Sigmoid colon (tissue), 7 donors: ENCODE measurements around the gene IL17RE. TPM values are rescaled to one million over a fixed set of nuclear protein-coding genes. Genes with fewer than 3 reads are reported as not detected.

Source experiments
- DNase-seq: peaks from one replicate; pipeline ENCODE4 v3.0.0-alpha.2; 2019
- H3K27ac ChIP-seq, 4 donors: fragments of 200-600 bp; sonication (generic); one replicate each; pipeline ENCODE4 v1.5.1; 2016 to 2019; ENCODE audit warnings: mild to moderate bottlenecking in 1 of 4
- H3K27me3 ChIP-seq, 3 donors: fragments of 200-600 bp; sonication (generic); one replicate each; pipeline ENCODE4 v1.5.1; 2019; ENCODE audit warnings: mild to moderate bottlenecking in 1 of 3
- H3K36me3 ChIP-seq, 4 donors: fragments of 200-600 bp; sonication (generic); one replicate each; pipeline ENCODE4 v1.5.1; 2016 to 2019
- H3K4me1 ChIP-seq, 4 donors: fragments of 200-600 bp; sonication (generic); one replicate each; pipeline ENCODE4 v1.5.1; 2017 to 2019
- H3K4me3 ChIP-seq, 4 donors: fragments of 200-600 bp; sonication (generic); one replicate each; pipeline ENCODE4 v1.5.1; 2017 to 2019; ENCODE audit warnings: mild to moderate bottlenecking in 2 of 4, moderate library complexity in 1 of 4
- H3K9me3 ChIP-seq, 4 donors: fragments of 200-600 bp in 3 of 4; sonication (generic) in 3 of 4; one replicate each; pipeline versions ENCODE4 v1.5.1 to v1.6.1; 2013 to 2019
- EP300 ChIP-seq, 4 donors: sonication (generic); formaldehyde crosslinking; IDR thresholded peaks; one replicate each; pipeline ENCODE4 v1.6.1; 2017; ENCODE audit warnings: antibody characterized with exemption in 4 of 4
- POLR2A ChIP-seq, 2 donors: fragments of 450-650 bp; IDR thresholded peaks; one replicate each; pipeline ENCODE4 v1.6.1; 2016; ENCODE audit warnings: antibody characterized with exemption in 2 of 2, mild to moderate bottlenecking in 2 of 2, moderate library complexity in 2 of 2
- POLR2AphosphoS5 ChIP-seq, 4 donors: sonication (generic); formaldehyde crosslinking; IDR thresholded peaks; one replicate each; pipeline ENCODE4 v1.6.1; 2017; ENCODE audit warnings: antibody characterized with exemption in 4 of 4
- WGBS, 2 donors: extraction: QIAGEN DNeasy Blood & Tissue Kit; methylation state at CpG; one replicate each; pipeline ENCODE4 v1.1.7; 2013; 5-methylcytosine and 5-hydroxymethylcytosine counted together
- intact Hi-C: fragments of 100-400 bp; cut with DNase I; formaldehyde crosslinking; loops from one replicate; pipeline ENCODE4 v1.15.1; 2023
- polyA plus RNA-seq, 3 donors: library from polyadenylated mRNA; stranded (reverse); fragments of 200-250 nt; gene quantifications; one replicate each; pipeline ENCODE4 v1.2.3, GENCODE V29; 2013
- total RNA-seq, 4 donors: library from RNA; depleted of rRNA; stranded (reverse); fragments of >200 nt; gene quantifications; one replicate each; pipeline ENCODE4 v1.1.0, GENCODE V29; 2016
- TF ChIP-seq, protein P1 (sequence below), 4 experiments: fragments of 450-650 bp in 3 of 4; fragments of 200-600 bp in 1 of 4; IDR thresholded peaks; one replicate each; pipeline ENCODE4 v1.5.1; 2016 to 2019; ENCODE audit warnings: antibody characterized with exemption in 4 of 4, mild to moderate bottlenecking in 3 of 4, moderate library complexity in 2 of 4
- donor health status: healthy with polysubstance abuse.
- donor health status: Bipolar disorder and iron deficiency.
- donor health status: healthy.

Gene IL17RE
- total and polyA plus RNA-seq, 7 donors: 0.68 to 46.3 (median 2.5) TPM

GRCh38 chr3:9942934-9943690, 40.5 kb downstream of the IL17RE start:
- intact Hi-C loops: no loop called here
- no peak overlapping the region for H3K4me3 ChIP-seq
- H3K9me3 ChIP-seq: no peaks in the 10 kb centered on the region
- 91 to 93% methylated on average over 11 of the region's 11 CpGs for WGBS, 2 donors
- TF ChIP-seq POLR2AphosphoS5 (IDR thresholded peaks at IDR 0.05): no peak
- TF ChIP-seq, protein P1, sequence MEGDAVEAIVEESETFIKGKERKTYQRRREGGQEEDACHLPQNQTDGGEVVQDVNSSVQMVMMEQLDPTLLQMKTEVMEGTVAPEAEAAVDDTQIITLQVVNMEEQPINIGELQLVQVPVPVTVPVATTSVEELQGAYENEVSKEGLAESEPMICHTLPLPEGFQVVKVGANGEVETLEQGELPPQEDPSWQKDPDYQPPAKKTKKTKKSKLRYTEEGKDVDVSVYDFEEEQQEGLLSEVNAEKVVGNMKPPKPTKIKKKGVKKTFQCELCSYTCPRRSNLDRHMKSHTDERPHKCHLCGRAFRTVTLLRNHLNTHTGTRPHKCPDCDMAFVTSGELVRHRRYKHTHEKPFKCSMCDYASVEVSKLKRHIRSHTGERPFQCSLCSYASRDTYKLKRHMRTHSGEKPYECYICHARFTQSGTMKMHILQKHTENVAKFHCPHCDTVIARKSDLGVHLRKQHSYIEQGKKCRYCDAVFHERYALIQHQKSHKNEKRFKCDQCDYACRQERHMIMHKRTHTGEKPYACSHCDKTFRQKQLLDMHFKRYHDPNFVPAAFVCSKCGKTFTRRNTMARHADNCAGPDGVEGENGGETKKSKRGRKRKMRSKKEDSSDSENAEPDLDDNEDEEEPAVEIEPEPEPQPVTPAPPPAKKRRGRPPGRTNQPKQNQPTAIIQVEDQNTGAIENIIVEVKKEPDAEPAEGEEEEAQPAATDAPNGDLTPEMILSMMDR (IDR thresholded peaks at IDR 0.05): no peak
- no peak for TF ChIP-seq POLR2A (IDR thresholded peaks at IDR 0.05)
- no peak for TF ChIP-seq EP300 (IDR thresholded peaks at IDR 0.05)
- no peak for DNase-seq
- no peaks in the 10 kb centered on the region for H3K27me3 ChIP-seq
- H3K27ac ChIP-seq: no peak overlapping the region
- H3K4me1 ChIP-seq: peaks cover 0 to 25% (median 16%) of the 10 kb centered on the region in 4 donors
- peaks cover 6 to 34% (median 10%) of the 10 kb centered on the region in 4 donors for H3K36me3 ChIP-seq

DNA sequence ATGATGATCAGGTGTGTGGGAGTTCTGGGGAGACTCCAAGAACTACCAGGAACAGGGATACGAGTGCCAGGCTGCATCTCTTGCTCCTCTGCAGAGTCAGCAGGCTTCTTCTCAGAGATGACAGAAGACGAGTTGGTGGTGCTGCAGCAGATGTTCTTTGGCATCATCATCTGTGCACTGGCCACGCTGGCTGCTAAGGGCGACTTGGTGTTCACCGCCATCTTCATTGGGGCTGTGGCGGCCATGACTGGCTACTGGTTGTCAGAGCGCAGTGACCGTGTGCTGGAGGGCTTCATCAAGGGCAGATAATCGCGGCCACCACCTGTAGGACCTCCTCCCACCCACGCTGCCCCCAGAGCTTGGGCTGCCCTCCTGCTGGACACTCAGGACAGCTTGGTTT, 41.6 kb downstream of the IL17RE start:
- intact Hi-C loops: no loop called here
- no peaks in the 10 kb centered on the region for H3K27me3 ChIP-seq
- H3K4me3 ChIP-seq: no peak overlapping the region
- no peak overlapping the region for H3K27ac ChIP-seq
- H3K9me3 ChIP-seq: no peaks in the 10 kb centered on the region
- WGBS, 2 donors: 93 to 94% methylated on average over 11 of the region's 11 CpGs
- TF ChIP-seq, protein P1 (IDR thresholded peaks at IDR 0.05): no peak
- TF ChIP-seq POLR2A (IDR thresholded peaks at IDR 0.05) (no peak), EP300 (IDR thresholded peaks at IDR 0.05) (no peak), POLR2AphosphoS5 (IDR thresholded peaks at IDR 0.05) (no peak)
- peaks cover 0 to 27% (median 17%) of the 10 kb centered on the region in 4 donors for H3K4me1 ChIP-seq
- H3K36me3 ChIP-seq: peaks cover 6 to 28% (median 7%) of the 10 kb centered on the region in 4 donors
- DNase-seq: no peak

DNA sequence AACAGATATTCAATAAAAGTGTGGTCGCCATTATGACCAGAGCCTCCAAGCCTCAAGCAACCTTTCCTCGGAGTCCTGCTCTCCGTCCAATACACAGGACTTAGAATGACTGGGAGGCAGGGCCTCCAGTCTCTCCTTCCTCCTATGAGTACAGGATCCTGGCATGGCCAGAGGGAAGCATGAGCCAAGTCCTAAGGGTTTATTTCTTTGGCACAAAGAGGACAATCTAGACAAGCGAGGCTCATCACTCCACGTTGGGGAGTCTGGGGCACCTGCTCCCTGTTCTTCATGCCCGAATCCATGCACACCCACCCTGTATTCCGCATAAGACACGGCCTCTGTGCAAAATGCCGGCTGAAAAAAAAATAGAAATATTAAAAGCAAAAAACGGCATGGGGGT, 42.7 kb downstream of the IL17RE start:
- Histone ChIP-seq H3K4me1 (peaks cover 0 to 27% (median 17%) of the 10 kb centered on the region in 4 donors), H3K27ac (peak overlapping the region in 3 of 4 donors; percentile 82 to 91 (median 88)), H3K4me3 (no peak overlapping the region), H3K9me3 (no peaks in the 10 kb centered on the region), H3K27me3 (no peaks in the 10 kb centered on the region), H3K36me3 (peaks cover 6 to 33% (median 7%) of the 10 kb centered on the region in 4 donors)
- TF ChIP-seq EP300 (IDR thresholded peaks at IDR 0.05) (no peak), POLR2AphosphoS5 (IDR thresholded peaks at IDR 0.05) (no peak), POLR2A (IDR thresholded peaks at IDR 0.05) (no peak)
- TF ChIP-seq, protein P1 (IDR thresholded peaks at IDR 0.05): no peak
- 83 to 89% methylated on average over 10 of the region's 10 CpGs for WGBS, 2 donors
- DNase-seq: no peak
- intact Hi-C loops: loop anchor here (5.0 kb wide), 4 partner anchors 42 to 228 kb away; partner anchors contain the start of genes EMC3 and FANCD2

- no peaks in the 10 kb centered on the region for H3K27me3 ChIP-seq
- DNase-seq: peak; percentile 96
- peaks cover under 1 to 26% (median 3%) of the 10 kb centered on the region in 4 donors for H3K36me3 ChIP-seq
- WGBS, 2 donors: 5 to 35% methylated on average over 90 of the region's 90 CpGs
- intact Hi-C loops: loop anchor here (1.0 to 5.0 kb wide), 6 partner anchors 13 to 229 kb away; partner anchors contain the start of genes CRELD1, EMC3, FANCD2 and IL17RC
- H3K27ac ChIP-seq: peak overlapping the region; percentile 82 to 95 (median 90)
- peak overlapping the region; percentile 51 to 66 (median 64) for H3K4me3 ChIP-seq
- H3K4me1 ChIP-seq: peaks cover 0 to 28% (median 17%) of the 10 kb centered on the region in 4 donors
- peak; percentile 40 to 80 (median 68) for TF ChIP-seq POLR2AphosphoS5 (IDR thresholded peaks at IDR 0.05)
- TF ChIP-seq, protein P1 (IDR thresholded peaks at IDR 0.05): peak; percentile 24 to 57 (median 47)
- TF ChIP-seq EP300 (IDR thresholded peaks at IDR 0.05): no peak
- peak; percentile 30 to 41 for TF ChIP-seq POLR2A (IDR thresholded peaks at IDR 0.05)
- no peaks in the 10 kb centered on the region for H3K9me3 ChIP-seq
Observed at GRCh38 chr3:9946112-9947024, 43.7 kb downstream of the IL17RE start.
